22Rv1 (cell line): ENCODE results near the gene RBM19.

ENCODE experiments used
- ZFX ChIP-seq: fragments of 450-650 bp; IDR thresholded peaks from 2 replicates; pipeline ENCODE4 v1.6.1; 2017; ENCODE audit warnings: antibody characterized with exemption, borderline replicate concordance
- TF ChIP-seq, protein P1 (sequence below): fragments of 450-650 bp; IDR thresholded peaks from 2 replicates; pipeline ENCODE4 v1.5.1; 2017; ENCODE audit warnings: mild to moderate bottlenecking

DNA sequence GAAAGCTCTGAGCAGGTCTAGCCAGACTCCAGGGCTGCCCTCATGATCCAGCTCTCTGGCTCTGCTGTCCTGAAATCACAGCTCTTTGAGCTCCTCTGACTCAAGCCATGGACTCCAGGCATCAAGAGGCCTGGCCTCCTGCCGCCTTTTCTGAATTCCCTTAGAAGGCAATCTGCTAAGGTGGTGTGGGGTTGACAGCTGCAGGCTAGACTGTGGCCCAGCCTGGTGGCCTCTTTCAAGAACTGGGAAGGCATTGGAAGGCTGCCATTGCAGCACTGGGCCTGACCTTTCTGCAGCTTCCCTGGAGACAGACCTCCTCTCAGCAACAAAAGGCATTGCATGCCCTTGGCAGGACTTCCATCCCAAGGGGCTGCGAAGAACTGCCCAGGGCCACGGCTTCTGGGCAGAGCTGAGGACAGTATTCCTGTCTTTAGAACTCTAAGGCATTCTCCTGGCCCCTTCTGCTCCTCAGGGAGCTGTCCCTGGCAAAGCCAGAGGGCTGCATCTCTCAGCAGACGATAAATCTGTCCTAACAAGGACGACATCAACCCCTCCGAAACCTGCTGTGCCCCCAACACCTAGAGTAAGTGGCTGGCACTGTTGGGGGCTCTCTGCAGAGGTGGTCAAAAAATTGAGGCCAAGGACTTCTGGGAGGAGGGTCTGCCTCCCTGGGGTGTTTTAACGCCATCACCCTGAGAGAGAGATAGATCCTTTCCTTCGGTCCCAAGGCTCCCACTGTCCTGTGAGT, 115.6 kb downstream of the RBM19 start:
- TF ChIP-seq, protein P1, sequence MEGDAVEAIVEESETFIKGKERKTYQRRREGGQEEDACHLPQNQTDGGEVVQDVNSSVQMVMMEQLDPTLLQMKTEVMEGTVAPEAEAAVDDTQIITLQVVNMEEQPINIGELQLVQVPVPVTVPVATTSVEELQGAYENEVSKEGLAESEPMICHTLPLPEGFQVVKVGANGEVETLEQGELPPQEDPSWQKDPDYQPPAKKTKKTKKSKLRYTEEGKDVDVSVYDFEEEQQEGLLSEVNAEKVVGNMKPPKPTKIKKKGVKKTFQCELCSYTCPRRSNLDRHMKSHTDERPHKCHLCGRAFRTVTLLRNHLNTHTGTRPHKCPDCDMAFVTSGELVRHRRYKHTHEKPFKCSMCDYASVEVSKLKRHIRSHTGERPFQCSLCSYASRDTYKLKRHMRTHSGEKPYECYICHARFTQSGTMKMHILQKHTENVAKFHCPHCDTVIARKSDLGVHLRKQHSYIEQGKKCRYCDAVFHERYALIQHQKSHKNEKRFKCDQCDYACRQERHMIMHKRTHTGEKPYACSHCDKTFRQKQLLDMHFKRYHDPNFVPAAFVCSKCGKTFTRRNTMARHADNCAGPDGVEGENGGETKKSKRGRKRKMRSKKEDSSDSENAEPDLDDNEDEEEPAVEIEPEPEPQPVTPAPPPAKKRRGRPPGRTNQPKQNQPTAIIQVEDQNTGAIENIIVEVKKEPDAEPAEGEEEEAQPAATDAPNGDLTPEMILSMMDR, result no peak
- no peak for TF ChIP-seq ZFX
